MM.1S (cell line): Measurements from ENCODE around the gene PPTC7.

Experiments used
- EZH2 ChIP-seq: fragments of 300-600 bp; sonication (generic); optimal IDR thresholded peaks from 2 replicates; pipeline ENCODE3; 2017; ENCODE audit warnings: low read depth, mild to moderate bottlenecking, antibody characterized with exemption, low read length, mixed read lengths
- EZH2phosphoT487 ChIP-seq: fragments of 300-600 bp; sonication (generic); IDR thresholded peaks from 2 replicates; pipeline ENCODE4 v1.6.1; 2018; ENCODE audit warnings: antibody characterized with exemption, low read length
- TF ChIP-seq, protein P1 (sequence below): fragments of 300-600 bp; sonication (generic); IDR thresholded peaks from 2 replicates; pipeline ENCODE4 v1.5.1; 2016; ENCODE audit warnings: antibody characterized with exemption, low read length, mixed read lengths

GRCh38 chr12:110575326-110575725, 7.8 kb downstream of the PPTC7 start:
- TF ChIP-seq, protein P1, sequence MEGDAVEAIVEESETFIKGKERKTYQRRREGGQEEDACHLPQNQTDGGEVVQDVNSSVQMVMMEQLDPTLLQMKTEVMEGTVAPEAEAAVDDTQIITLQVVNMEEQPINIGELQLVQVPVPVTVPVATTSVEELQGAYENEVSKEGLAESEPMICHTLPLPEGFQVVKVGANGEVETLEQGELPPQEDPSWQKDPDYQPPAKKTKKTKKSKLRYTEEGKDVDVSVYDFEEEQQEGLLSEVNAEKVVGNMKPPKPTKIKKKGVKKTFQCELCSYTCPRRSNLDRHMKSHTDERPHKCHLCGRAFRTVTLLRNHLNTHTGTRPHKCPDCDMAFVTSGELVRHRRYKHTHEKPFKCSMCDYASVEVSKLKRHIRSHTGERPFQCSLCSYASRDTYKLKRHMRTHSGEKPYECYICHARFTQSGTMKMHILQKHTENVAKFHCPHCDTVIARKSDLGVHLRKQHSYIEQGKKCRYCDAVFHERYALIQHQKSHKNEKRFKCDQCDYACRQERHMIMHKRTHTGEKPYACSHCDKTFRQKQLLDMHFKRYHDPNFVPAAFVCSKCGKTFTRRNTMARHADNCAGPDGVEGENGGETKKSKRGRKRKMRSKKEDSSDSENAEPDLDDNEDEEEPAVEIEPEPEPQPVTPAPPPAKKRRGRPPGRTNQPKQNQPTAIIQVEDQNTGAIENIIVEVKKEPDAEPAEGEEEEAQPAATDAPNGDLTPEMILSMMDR, result no peak
- TF ChIP-seq EZH2 (no peak), EZH2phosphoT487 (no peak)
